ENCODE data around the gene HDAC4.

DNA sequence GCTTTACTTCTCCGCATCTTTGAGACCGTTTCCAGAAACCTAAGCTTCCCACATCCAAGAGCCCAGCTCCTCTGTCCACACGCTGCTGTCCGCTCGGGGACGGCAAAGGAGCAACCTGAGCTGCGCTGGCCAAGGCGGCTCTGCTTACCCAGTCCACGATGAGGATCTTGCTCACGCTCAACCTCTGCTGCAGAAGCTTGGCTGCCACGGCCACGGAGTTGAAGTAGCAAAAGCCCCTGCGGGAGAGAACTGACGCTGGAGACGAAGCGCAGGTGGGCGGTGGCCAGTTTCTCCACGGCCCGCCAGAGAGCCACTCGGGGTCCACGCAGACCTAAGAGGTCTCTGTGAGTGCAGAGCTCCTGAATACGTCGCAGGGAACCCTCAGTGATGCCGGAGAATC, 316.8 kb downstream of the HDAC4 start:
- no peak for TF ChIP-seq ZNF311 (tag by site-specific recombination; IDR thresholded peaks at IDR 0.05; ENCODE audit: borderline replicate concordance)
- TF ChIP-seq, protein P1, sequence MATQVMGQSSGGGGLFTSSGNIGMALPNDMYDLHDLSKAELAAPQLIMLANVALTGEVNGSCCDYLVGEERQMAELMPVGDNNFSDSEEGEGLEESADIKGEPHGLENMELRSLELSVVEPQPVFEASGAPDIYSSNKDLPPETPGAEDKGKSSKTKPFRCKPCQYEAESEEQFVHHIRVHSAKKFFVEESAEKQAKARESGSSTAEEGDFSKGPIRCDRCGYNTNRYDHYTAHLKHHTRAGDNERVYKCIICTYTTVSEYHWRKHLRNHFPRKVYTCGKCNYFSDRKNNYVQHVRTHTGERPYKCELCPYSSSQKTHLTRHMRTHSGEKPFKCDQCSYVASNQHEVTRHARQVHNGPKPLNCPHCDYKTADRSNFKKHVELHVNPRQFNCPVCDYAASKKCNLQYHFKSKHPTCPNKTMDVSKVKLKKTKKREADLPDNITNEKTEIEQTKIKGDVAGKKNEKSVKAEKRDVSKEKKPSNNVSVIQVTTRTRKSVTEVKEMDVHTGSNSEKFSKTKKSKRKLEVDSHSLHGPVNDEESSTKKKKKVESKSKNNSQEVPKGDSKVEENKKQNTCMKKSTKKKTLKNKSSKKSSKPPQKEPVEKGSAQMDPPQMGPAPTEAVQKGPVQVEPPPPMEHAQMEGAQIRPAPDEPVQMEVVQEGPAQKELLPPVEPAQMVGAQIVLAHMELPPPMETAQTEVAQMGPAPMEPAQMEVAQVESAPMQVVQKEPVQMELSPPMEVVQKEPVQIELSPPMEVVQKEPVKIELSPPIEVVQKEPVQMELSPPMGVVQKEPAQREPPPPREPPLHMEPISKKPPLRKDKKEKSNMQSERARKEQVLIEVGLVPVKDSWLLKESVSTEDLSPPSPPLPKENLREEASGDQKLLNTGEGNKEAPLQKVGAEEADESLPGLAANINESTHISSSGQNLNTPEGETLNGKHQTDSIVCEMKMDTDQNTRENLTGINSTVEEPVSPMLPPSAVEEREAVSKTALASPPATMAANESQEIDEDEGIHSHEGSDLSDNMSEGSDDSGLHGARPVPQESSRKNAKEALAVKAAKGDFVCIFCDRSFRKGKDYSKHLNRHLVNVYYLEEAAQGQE (tag by site-specific recombination; IDR thresholded peaks at IDR 0.05), result no peak
- TF ChIP-seq, protein P2, sequence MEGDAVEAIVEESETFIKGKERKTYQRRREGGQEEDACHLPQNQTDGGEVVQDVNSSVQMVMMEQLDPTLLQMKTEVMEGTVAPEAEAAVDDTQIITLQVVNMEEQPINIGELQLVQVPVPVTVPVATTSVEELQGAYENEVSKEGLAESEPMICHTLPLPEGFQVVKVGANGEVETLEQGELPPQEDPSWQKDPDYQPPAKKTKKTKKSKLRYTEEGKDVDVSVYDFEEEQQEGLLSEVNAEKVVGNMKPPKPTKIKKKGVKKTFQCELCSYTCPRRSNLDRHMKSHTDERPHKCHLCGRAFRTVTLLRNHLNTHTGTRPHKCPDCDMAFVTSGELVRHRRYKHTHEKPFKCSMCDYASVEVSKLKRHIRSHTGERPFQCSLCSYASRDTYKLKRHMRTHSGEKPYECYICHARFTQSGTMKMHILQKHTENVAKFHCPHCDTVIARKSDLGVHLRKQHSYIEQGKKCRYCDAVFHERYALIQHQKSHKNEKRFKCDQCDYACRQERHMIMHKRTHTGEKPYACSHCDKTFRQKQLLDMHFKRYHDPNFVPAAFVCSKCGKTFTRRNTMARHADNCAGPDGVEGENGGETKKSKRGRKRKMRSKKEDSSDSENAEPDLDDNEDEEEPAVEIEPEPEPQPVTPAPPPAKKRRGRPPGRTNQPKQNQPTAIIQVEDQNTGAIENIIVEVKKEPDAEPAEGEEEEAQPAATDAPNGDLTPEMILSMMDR (tag by site-specific recombination; IDR thresholded peaks at IDR 0.05), result no peak
- no peak for TF ChIP-seq ZFP37 (tag by site-specific recombination; IDR thresholded peaks at IDR 0.05)
- TF ChIP-seq, protein P3, sequence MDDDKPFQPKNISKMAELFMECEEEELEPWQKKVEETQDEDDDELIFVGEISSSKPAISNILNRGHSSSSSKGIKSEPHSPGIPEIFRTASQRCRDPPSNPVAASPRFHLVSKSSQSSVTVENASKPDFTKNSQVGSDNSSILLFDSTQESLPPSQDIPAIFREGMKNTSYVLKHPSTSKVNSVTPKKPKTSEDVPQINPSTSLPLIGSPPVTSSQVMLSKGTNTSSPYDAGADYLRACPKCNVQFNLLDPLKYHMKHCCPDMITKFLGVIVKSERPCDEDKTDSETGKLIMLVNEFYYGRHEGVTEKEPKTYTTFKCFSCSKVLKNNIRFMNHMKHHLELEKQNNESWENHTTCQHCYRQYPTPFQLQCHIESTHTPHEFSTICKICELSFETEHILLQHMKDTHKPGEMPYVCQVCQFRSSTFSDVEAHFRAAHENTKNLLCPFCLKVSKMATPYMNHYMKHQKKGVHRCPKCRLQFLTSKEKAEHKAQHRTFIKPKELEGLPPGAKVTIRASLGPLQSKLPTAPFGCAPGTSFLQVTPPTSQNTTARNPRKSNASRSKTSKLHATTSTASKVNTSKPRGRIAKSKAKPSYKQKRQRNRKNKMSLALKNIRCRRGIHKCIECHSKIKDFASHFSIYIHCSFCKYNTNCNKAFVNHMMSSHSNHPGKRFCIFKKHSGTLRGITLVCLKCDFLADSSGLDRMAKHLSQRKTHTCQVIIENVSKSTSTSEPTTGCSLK (tag by site-specific recombination; IDR thresholded peaks at IDR 0.05), result no peak
- TF ChIP-seq ZNF654 (tag by site-specific recombination; IDR thresholded peaks at IDR 0.05; ENCODE audit: low read depth), result no peak
- TF ChIP-seq, protein P4, sequence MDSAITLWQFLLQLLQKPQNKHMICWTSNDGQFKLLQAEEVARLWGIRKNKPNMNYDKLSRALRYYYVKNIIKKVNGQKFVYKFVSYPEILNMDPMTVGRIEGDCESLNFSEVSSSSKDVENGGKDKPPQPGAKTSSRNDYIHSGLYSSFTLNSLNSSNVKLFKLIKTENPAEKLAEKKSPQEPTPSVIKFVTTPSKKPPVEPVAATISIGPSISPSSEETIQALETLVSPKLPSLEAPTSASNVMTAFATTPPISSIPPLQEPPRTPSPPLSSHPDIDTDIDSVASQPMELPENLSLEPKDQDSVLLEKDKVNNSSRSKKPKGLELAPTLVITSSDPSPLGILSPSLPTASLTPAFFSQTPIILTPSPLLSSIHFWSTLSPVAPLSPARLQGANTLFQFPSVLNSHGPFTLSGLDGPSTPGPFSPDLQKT (IDR thresholded peaks at IDR 0.05; ENCODE audit: borderline replicate concordance, low read depth, low read length), result no peak
- TF ChIP-seq IKZF3 (tag by site-specific recombination; IDR thresholded peaks at IDR 0.05), result no peak
- TF ChIP-seq, protein P5, sequence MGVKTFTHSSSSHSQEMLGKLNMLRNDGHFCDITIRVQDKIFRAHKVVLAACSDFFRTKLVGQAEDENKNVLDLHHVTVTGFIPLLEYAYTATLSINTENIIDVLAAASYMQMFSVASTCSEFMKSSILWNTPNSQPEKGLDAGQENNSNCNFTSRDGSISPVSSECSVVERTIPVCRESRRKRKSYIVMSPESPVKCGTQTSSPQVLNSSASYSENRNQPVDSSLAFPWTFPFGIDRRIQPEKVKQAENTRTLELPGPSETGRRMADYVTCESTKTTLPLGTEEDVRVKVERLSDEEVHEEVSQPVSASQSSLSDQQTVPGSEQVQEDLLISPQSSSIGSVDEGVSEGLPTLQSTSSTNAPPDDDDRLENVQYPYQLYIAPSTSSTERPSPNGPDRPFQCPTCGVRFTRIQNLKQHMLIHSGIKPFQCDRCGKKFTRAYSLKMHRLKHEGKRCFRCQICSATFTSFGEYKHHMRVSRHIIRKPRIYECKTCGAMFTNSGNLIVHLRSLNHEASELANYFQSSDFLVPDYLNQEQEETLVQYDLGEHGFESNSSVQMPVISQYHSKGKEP (tag by site-specific recombination; IDR thresholded peaks at IDR 0.05), result no peak
- no peak for TF ChIP-seq SP2 (tag by site-specific recombination; IDR thresholded peaks at IDR 0.05)
- no peak for TF ChIP-seq ZNF394 (tag by site-specific recombination; IDR thresholded peaks at IDR 0.05; ENCODE audit: borderline replicate concordance)
- no peak for TF ChIP-seq ZNF132 (tag by site-specific recombination; IDR thresholded peaks at IDR 0.05; ENCODE audit: borderline replicate concordance)
- no peak for TF ChIP-seq ZNF426 (tag by site-specific recombination; IDR thresholded peaks at IDR 0.05)
- no peak for TF ChIP-seq ZNF600 (tag by site-specific recombination; IDR thresholded peaks at IDR 0.05)
